Vagina (tissue), 2 donors: ENCODE results near the gene APOA4. TPM values are rescaled to one million over a fixed set of nuclear protein-coding genes. Genes with fewer than 3 reads are reported as not detected.

Experiments used
- DNase-seq, 2 donors: peaks; one replicate each; pipeline ENCODE4 v3.0.0-alpha.2; 2017; ENCODE audit errors: extremely low spot score in 2 of 2
- H3K27ac ChIP-seq: fragments of 200-600 bp; sonication (generic); one replicate; pipeline ENCODE4 v1.5.1; 2019
- H3K27me3 ChIP-seq: fragments of 200-600 bp; sonication (generic); one replicate; pipeline ENCODE4 v1.5.1; 2019
- H3K36me3 ChIP-seq, 2 donors: fragments of 200-600 bp; sonication (generic); one replicate each; pipeline ENCODE4 v1.5.1; 2017 to 2019
- H3K4me1 ChIP-seq: fragments of 200-600 bp; sonication (generic); one replicate; pipeline ENCODE4 v1.5.1; 2019
- H3K4me3 ChIP-seq, 2 donors: fragments of 200-600 bp; sonication (generic); 1 replicate in 1 of 2; 2 replicates in 1 of 2; pipeline ENCODE4 v1.5.1; 2016 to 2019
- H3K9me3 ChIP-seq: fragments of 200-600 bp; sonication (generic); one replicate; pipeline ENCODE4 v1.5.1; 2019
- POLR2A ChIP-seq, 2 donors: fragments of 450-650 bp; IDR thresholded peaks; one replicate each; pipeline ENCODE4 v1.6.1; 2017; ENCODE audit warnings: antibody characterized with exemption in 2 of 2, mild to moderate bottlenecking in 2 of 2, moderate library complexity in 2 of 2
- POLR2AphosphoS5 ChIP-seq, 2 donors: sonication (generic); formaldehyde crosslinking; IDR thresholded peaks; one replicate each; pipeline ENCODE4 v1.9.0; 2017; ENCODE audit warnings: antibody characterized with exemption in 2 of 2, mild to moderate bottlenecking in 2 of 2, low read depth in 1 of 2; ENCODE audit not compliant: insufficient read depth in 1 of 2
- intact Hi-C: fragments of 100-400 bp; cut with DNase I; formaldehyde crosslinking; loops from one replicate; pipeline ENCODE4 v1.15.1; 2023
- total RNA-seq: library from RNA; depleted of rRNA; stranded (reverse); fragments of >200 nt; gene quantifications from one replicate; pipeline ENCODE4 v1.2.3, GENCODE V29; 2016
- TF ChIP-seq, protein P1 (sequence below), 3 experiments: fragments of 450-650 bp in 2 of 3; fragments of 200-600 bp in 1 of 3; sonication (generic) in 1 of 3; IDR thresholded peaks; one replicate each; pipeline ENCODE4 v1.5.1; 2017 to 2019; ENCODE audit warnings: antibody characterized with exemption in 3 of 3, mild to moderate bottlenecking in 2 of 3, moderate library complexity in 2 of 3

The APOA4 gene
- total RNA-seq, 1 donor from 2014 or later: not detected

DNA sequence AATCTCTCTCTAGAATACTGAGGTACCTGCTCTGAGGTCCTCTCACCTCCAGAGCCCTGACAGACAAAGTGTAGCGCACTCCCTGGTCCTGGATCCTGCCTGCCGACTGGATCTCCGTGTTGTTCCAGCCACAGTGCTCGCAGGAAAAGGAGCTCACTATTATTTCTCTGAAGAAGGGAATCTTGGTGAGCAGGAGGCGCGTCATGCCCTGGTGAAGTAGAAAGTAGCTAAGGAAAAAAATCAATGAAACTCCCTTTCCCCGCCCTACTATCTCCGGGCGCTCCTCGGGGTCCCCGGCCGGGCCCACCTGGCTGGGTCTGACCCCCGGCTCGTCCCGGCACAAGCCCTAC lies 35.7 kb downstream of the APOA4 start:
- TF ChIP-seq, protein P1, sequence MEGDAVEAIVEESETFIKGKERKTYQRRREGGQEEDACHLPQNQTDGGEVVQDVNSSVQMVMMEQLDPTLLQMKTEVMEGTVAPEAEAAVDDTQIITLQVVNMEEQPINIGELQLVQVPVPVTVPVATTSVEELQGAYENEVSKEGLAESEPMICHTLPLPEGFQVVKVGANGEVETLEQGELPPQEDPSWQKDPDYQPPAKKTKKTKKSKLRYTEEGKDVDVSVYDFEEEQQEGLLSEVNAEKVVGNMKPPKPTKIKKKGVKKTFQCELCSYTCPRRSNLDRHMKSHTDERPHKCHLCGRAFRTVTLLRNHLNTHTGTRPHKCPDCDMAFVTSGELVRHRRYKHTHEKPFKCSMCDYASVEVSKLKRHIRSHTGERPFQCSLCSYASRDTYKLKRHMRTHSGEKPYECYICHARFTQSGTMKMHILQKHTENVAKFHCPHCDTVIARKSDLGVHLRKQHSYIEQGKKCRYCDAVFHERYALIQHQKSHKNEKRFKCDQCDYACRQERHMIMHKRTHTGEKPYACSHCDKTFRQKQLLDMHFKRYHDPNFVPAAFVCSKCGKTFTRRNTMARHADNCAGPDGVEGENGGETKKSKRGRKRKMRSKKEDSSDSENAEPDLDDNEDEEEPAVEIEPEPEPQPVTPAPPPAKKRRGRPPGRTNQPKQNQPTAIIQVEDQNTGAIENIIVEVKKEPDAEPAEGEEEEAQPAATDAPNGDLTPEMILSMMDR (IDR thresholded peaks at IDR 0.05): no peak
- TF ChIP-seq POLR2A (IDR thresholded peaks at IDR 0.05): no peak
- TF ChIP-seq POLR2AphosphoS5 (IDR thresholded peaks at IDR 0.05; ENCODE audit: insufficient read depth in 1 of 2, low read depth in 1 of 2): no peak
- Histone ChIP-seq H3K4me3 (peak overlapping the region; percentile 87 to 99), H3K9me3 (no peaks in the 10 kb centered on the region), H3K36me3 (peaks cover 0 to 43% of the 10 kb centered on the region in 2 donors), H3K4me1 (peaks cover 27% of the 10 kb centered on the region), H3K27ac (peak overlapping the region; percentile 76), H3K27me3 (no peaks in the 10 kb centered on the region)
- intact Hi-C loops: loop anchor here (1.0 kb wide), 1 partner anchor 49 kb away; no protein-coding TSS in a partner anchor
- DNase-seq: no peak

DNA sequence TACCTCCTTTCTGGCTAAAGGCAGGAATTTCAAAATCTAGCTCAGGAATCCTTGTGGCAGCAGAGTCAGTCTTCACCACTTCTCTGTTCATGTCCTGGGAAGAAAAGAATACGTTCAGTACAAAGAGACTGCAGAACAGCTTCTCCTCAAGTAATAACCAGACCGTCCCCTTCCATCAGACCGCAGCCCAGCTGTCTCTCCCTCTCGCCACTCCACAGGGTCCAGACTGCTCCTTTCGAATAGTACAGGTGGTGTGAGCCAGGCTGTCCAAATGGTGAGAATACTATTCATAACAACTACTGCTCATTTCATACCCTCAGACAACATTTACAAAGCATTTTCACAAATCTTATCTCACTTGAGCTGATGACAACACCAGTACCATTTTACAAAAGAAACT lies 36.1 kb downstream of the APOA4 start:
- no peaks in the 10 kb centered on the region for H3K27me3 ChIP-seq
- no peaks in the 10 kb centered on the region for H3K9me3 ChIP-seq
- intact Hi-C loops: loop anchor here (1.0 kb wide), 1 partner anchor 49 kb away; no protein-coding TSS in a partner anchor
- TF ChIP-seq POLR2AphosphoS5 (IDR thresholded peaks at IDR 0.05; ENCODE audit: insufficient read depth in 1 of 2, low read depth in 1 of 2): no peak
- H3K27ac ChIP-seq: peak overlapping the region; percentile 76
- DNase-seq: no peak
- H3K4me3 ChIP-seq: peak overlapping the region; percentile 87 to 99
- H3K4me1 ChIP-seq: peaks cover 27% of the 10 kb centered on the region
- H3K36me3 ChIP-seq: peaks cover 0 to 47% of the 10 kb centered on the region in 2 donors

DNA sequence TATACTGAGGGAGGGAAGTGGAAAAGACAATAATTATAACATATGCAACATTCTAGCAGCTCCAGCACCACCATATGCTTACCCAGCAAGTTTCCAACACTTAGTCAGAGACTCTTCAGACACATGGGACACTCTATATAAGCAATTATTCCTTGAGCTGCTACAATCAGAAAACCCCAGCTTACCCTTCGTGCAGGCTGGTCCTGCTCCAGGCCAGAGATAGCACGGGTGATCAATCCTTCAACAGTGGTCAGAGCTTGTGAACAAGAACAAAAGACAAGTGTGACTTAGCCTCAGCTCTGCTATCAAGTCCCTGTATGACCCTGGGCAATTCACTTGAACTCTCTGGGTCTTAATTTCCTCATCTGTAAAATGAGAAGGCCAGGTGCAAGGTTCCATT lies 36.8 kb downstream of the APOA4 start:
- intact Hi-C loops: no loop called here
- Histone ChIP-seq H3K36me3 (peaks cover 0 to 54% of the 10 kb centered on the region in 2 donors), H3K4me3 (no peak overlapping the region), H3K27me3 (no peaks in the 10 kb centered on the region), H3K9me3 (no peaks in the 10 kb centered on the region), H3K4me1 (peaks cover 22% of the 10 kb centered on the region), H3K27ac (no peak overlapping the region)
- TF ChIP-seq, protein P1 (IDR thresholded peaks at IDR 0.05): no peak
- TF ChIP-seq POLR2AphosphoS5 (IDR thresholded peaks at IDR 0.05; ENCODE audit: insufficient read depth in 1 of 2, low read depth in 1 of 2): no peak
- TF ChIP-seq POLR2A (IDR thresholded peaks at IDR 0.05): no peak
- DNase-seq: no peak

DNA sequence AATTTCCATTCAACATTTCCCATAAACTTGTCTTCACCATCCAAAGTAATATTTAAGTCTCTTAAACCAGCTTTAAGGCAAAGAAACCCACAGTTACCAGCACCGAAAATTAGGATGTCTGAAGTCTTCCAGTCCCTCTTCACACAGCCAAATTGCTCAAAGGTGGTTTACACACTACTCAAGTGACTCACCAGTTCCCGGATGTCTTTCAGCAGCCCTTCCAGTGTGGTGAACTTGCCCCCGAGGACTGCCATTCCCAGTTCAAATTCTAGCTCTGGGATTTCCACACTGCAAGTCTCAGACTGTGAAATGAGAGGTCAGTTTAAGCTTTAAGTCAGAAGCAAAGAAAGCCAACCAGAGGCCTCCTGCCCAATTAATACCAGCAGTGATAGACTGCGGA lies 40.4 kb downstream of the APOA4 start:
- H3K27me3 ChIP-seq: no peaks in the 10 kb centered on the region
- no peak overlapping the region for H3K4me3 ChIP-seq
- H3K27ac ChIP-seq: no peak overlapping the region
- H3K4me1 ChIP-seq: peaks cover 15% of the 10 kb centered on the region
- intact Hi-C loops: no loop called here
- H3K9me3 ChIP-seq: no peaks in the 10 kb centered on the region
- DNase-seq: no peak
- TF ChIP-seq POLR2AphosphoS5 (IDR thresholded peaks at IDR 0.05; ENCODE audit: insufficient read depth in 1 of 2, low read depth in 1 of 2) (no peak), POLR2A (IDR thresholded peaks at IDR 0.05) (no peak)
- TF ChIP-seq, protein P1 (IDR thresholded peaks at IDR 0.05): no peak
- H3K36me3 ChIP-seq: peaks cover 0 to 87% of the 10 kb centered on the region in 2 donors

DNA sequence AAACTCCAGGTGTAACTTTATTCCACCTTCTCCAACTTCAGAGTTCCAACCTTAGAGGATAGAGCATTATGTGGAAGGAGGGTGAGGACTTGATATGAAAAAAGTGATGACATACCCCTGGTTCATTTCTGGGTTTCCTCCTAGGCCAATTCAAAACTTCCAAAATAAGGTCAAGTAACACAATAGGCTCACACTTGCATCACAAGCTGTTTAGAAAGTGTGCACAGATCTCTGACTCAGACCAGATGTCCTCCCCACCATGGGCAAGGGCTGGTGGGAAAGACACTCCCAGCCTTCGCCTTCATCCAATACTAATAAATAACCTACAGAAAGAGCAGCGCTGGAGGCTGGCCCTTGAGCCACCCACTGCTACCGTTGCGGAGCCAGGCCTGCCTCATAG lies 44.5 kb downstream of the APOA4 start:
- intact Hi-C loops: no loop called here

More for the DNA sequence above, 44.5 kb downstream of the APOA4 start:
- no peak overlapping the region for H3K4me3 ChIP-seq
- no peak for DNase-seq
- no peaks in the 10 kb centered on the region for H3K27me3 ChIP-seq
- H3K9me3 ChIP-seq: no peaks in the 10 kb centered on the region
- peaks cover 0 to 56% of the 10 kb centered on the region in 2 donors for H3K36me3 ChIP-seq
- no peak for TF ChIP-seq POLR2AphosphoS5 (IDR thresholded peaks at IDR 0.05; ENCODE audit: insufficient read depth in 1 of 2, low read depth in 1 of 2)
- TF ChIP-seq, protein P1 (IDR thresholded peaks at IDR 0.05): no peak
- no peak for TF ChIP-seq POLR2A (IDR thresholded peaks at IDR 0.05)
- no peaks in the 10 kb centered on the region for H3K4me1 ChIP-seq
- H3K27ac ChIP-seq: no peak overlapping the region
